PC-3 (cell line): Measurements from ENCODE around the gene GLIPR1. TPM values are rescaled to one million over a fixed set of nuclear protein-coding genes. Genes with fewer than 3 reads are reported as not detected.

Source experiments
- ATAC-seq: fragments of 200-7000 bp; cut with Tn5 transposase; 2 replicates; pipeline ENCODE4 v1.9.1; 2020; ENCODE audit warnings: mild to moderate bottlenecking, moderate library complexity
- BruUV-seq: library from RNA; stranded (reverse); fragments of 400-500 nt; replicated peaks from 2 replicates; lab custom pipeline; 2021; lab: Mats Ljungman, UMichigan
- CTCF ChIA-PET: fragments of 300-600 bp; sonication (Branson Sonifier 250); formaldehyde crosslinking; loops from one replicate; lab custom pipeline; 2022; ENCODE audit warnings: antibody characterized with exemption; lab: Charles Lee
- POLR2A ChIA-PET: fragments of 300-600 bp; sonication (Branson Sonifier 250); formaldehyde crosslinking; loops from one replicate; lab custom pipeline; 2022; ENCODE audit warnings: antibody characterized with exemption; ENCODE audit not compliant: unreplicated experiment; lab: Charles Lee
- DNase-seq: peaks from one replicate; pipeline ENCODE4 v3.0.0-alpha.2; 2015
- H2AFZ ChIP-seq: fragments of 300-600 bp; sonication (generic); 2 replicates; pipeline ENCODE4 v1.6.0; 2016; ENCODE audit warnings: antibody characterized with exemption, low read length
- H3F3A ChIP-seq: fragments of 300-600 bp; sonication (generic); one replicate; pipeline ENCODE4 v1.6.0; 2017; ENCODE audit warnings: antibody characterized with exemption, low read length, control low read depth, mild to moderate bottlenecking; ENCODE audit not compliant: unreplicated experiment
- H3K27ac ChIP-seq: fragments of 300-600 bp; sonication (generic); 2 replicates; pipeline ENCODE4 v1.5.1; 2016; ENCODE audit warnings: mild to moderate bottlenecking, low read length
- H3K27me3 ChIP-seq: fragments of 300-600 bp; sonication (generic); 2 replicates; pipeline ENCODE4 v1.6.1; 2016; ENCODE audit warnings: low read length, mixed read lengths
- H3K36me3 ChIP-seq: fragments of 300-600 bp; sonication (generic); 2 replicates; pipeline ENCODE4 v1.6.1; 2016; ENCODE audit warnings: low read depth, mixed run types, low read length, mixed read lengths
- H3K4me1 ChIP-seq: fragments of 300-600 bp; sonication (generic); 2 replicates; pipeline ENCODE4 v1.5.1; 2016; ENCODE audit warnings: low read length; ENCODE audit not compliant: insufficient read depth
- H3K4me2 ChIP-seq: fragments of 300-600 bp; sonication (generic); 2 replicates; pipeline ENCODE4 v1.6.0; 2016; ENCODE audit warnings: low read length
- H3K4me3 ChIP-seq: fragments of 300-600 bp; sonication (generic); 2 replicates; pipeline ENCODE4 v1.5.1; 2016; ENCODE audit warnings: mild to moderate bottlenecking, low read length, mixed read lengths
- H3K79me2 ChIP-seq: fragments of 300-600 bp; sonication (generic); 2 replicates; pipeline ENCODE4 v1.6.1; 2017; ENCODE audit warnings: low read length, mixed read lengths
- H3K9ac ChIP-seq: fragments of 300-600 bp; sonication (generic); 2 replicates; pipeline ENCODE4 v1.6.0; 2016; ENCODE audit warnings: mild to moderate bottlenecking, low read length
- H3K9me2 ChIP-seq: fragments of 300-600 bp; sonication (generic); replicated peaks from 2 replicates; pipeline ENCODE4 v1.6.1; 2016; ENCODE audit warnings: mixed run types, low read length, mixed read lengths
- H3K9me3 ChIP-seq: fragments of 300-600 bp; sonication (generic); 2 replicates; pipeline ENCODE4 v1.6.1; 2016; ENCODE audit warnings: low read length, mixed read lengths
- H4K20me1 ChIP-seq: fragments of 300-600 bp; sonication (generic); 2 replicates; pipeline ENCODE4 v1.6.1; 2016; ENCODE audit warnings: low read length, mixed read lengths
- CTCF ChIP-seq: fragments of 300-600 bp; sonication (generic); conservative IDR thresholded peaks from 2 replicates; pipeline ENCODE4 v1.5.1; 2017; ENCODE audit warnings: antibody characterized with exemption, low read depth, mild to moderate bottlenecking, low read length
- EZH2 ChIP-seq: fragments of 300-600 bp; sonication (generic); IDR thresholded peaks from one replicate; pipeline ENCODE4 v1.6.1; 2017; ENCODE audit warnings: antibody characterized with exemption, mild to moderate bottlenecking, low read length; ENCODE audit not compliant: unreplicated experiment
- EZH2phosphoT487 ChIP-seq: fragments of 300-600 bp; sonication (generic); IDR thresholded peaks from 2 replicates; pipeline ENCODE4 v1.6.1; 2018; ENCODE audit warnings: mild to moderate bottlenecking, antibody characterized with exemption, low read length, borderline replicate concordance
- intact Hi-C: fragments of 100-400 bp; cut with micrococcal nuclease; formaldehyde crosslinking; loops from 2 replicates; pipeline ENCODE4 v1.9.0; 2023
- total RNA-seq: library from RNA; depleted of rRNA; stranded (reverse); fragments of >200 nt; gene quantifications from 2 replicates; pipeline ENCODE4 v1.2.3, GENCODE V29; 2014

GLIPR1 gene
- total RNA-seq, 1 experiment from 2014 or later: 22.2 TPM

- DNase-seq (no peak), ATAC-seq (no peak)
- Histone ChIP-seq H3K9ac (no peak overlapping the region), H3K4me3 (no peak overlapping the region), H4K20me1 (no peaks in the 10 kb centered on the region), H3K79me2 (no peaks in the 10 kb centered on the region), H2AFZ (no peak overlapping the region), H3K9me2 (no peaks in the 10 kb centered on the region), H3K27me3 (no peaks in the 10 kb centered on the region), H3K36me3 (no peaks in the 10 kb centered on the region), H3K9me3 (no peaks in the 10 kb centered on the region), H3F3A (no peaks in the 10 kb centered on the region), H3K4me2 (no peak overlapping the region), H3K4me1 (no peaks in the 10 kb centered on the region; the same call in 1 of the 2 replicates), H3K27ac (no peak overlapping the region)
- ChIA-PET POLR2A (interaction anchor here (0.5 kb wide), 1 partner anchor 760 kb away, joined by 4 read pairs; no protein-coding TSS in a partner anchor), CTCF (interaction anchor here (0.5 kb wide), 1 partner anchor 517 kb away, joined by 4 read pairs; no protein-coding TSS in a partner anchor)
- no TSS peak for BruUV-seq
- TF ChIP-seq EZH2 (no peak), EZH2phosphoT487 (no peak), CTCF (no peak)
- intact Hi-C loops: loop anchor here (5.0 to 10.0 kb wide), 4 partner anchors 94 to 1059 kb away; no protein-coding TSS in a partner anchor
Observed at GRCh38 chr12:75528692-75529091, 48.1 kb downstream of the GLIPR1 start.

- H3K4me2 ChIP-seq: no peak overlapping the region
- no peaks in the 10 kb centered on the region for H3K79me2 ChIP-seq
- H4K20me1 ChIP-seq: no peaks in the 10 kb centered on the region
- H3K4me1 ChIP-seq: no peaks in the 10 kb centered on the region; the same call in 1 of the 2 replicates
- H3K27ac ChIP-seq: no peak overlapping the region
- H2AFZ ChIP-seq: no peak overlapping the region
- BruUV-seq: no TSS peak
- H3K9me2 ChIP-seq: no peaks in the 10 kb centered on the region
- no peaks in the 10 kb centered on the region for H3K36me3 ChIP-seq
- H3K9ac ChIP-seq: no peak overlapping the region
- no peaks in the 10 kb centered on the region for H3K9me3 ChIP-seq
- DNase-seq (no peak), ATAC-seq (no peak)
- H3F3A ChIP-seq: no peaks in the 10 kb centered on the region
- ChIA-PET POLR2A (no interaction called here), CTCF (interaction anchor here (0.5 kb wide), 1 partner anchor 517 kb away, joined by 4 read pairs; no protein-coding TSS in a partner anchor)
- TF ChIP-seq CTCF (no peak), EZH2phosphoT487 (no peak), EZH2 (no peak)
- no peaks in the 10 kb centered on the region for H3K27me3 ChIP-seq
- no peak overlapping the region for H3K4me3 ChIP-seq
- intact Hi-C loops: loop anchor here (5.0 to 10.0 kb wide), 4 partner anchors 93 to 1058 kb away; no protein-coding TSS in a partner anchor
Observed at GRCh38 chr12:75529316-75529715, 48.8 kb downstream of the GLIPR1 start.

GRCh38 chr12:75529826-75530225, 49.3 kb downstream of the GLIPR1 start:
- no peaks in the 10 kb centered on the region for H3K27me3 ChIP-seq
- no peak overlapping the region for H3K4me3 ChIP-seq
- H3K9me2 ChIP-seq: no peaks in the 10 kb centered on the region
- no peaks in the 10 kb centered on the region for H4K20me1 ChIP-seq
- POLR2A ChIA-PET: no interaction called here
- CTCF ChIA-PET: no interaction called here
- intact Hi-C loops: loop anchor here (5.0 to 10.0 kb wide), 4 partner anchors 92 to 1057 kb away; no protein-coding TSS in a partner anchor
- TF ChIP-seq EZH2 (no peak), EZH2phosphoT487 (no peak), CTCF (no peak)
- BruUV-seq: no TSS peak
- H3K4me1 ChIP-seq: no peaks in the 10 kb centered on the region; the same call in 1 of the 2 replicates
- ATAC-seq (no peak), DNase-seq (no peak)
- H3F3A ChIP-seq: no peaks in the 10 kb centered on the region
- no peak overlapping the region for H3K9ac ChIP-seq
- no peak overlapping the region for H2AFZ ChIP-seq
- no peak overlapping the region for H3K27ac ChIP-seq
- no peaks in the 10 kb centered on the region for H3K79me2 ChIP-seq
- H3K9me3 ChIP-seq: no peaks in the 10 kb centered on the region
- H3K4me2 ChIP-seq: no peak overlapping the region
- no peaks in the 10 kb centered on the region for H3K36me3 ChIP-seq
